ENCODE results near the gene SECISBP2.

DNA sequence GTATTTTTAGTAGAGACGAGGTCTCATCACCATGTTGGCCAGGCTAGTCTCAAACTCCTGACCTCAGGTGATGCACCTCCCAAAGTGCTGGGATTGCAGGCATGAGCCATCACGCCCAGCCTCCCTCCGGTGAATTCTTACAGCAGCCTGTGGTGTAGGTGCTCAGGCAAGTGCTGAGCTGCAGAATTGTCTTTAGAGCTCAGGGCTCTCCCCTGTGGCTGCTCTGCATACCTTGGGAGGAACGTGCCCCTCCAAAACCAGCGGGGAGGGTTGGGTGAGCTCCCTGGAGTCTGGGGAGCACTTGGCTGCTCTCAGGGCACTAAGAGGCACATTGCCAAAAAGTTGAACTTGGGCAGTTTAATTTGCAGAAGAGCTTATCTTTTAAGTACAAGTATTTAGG, 29.4 kb downstream of the SECISBP2 start:
- TF ChIP-seq, protein P1, sequence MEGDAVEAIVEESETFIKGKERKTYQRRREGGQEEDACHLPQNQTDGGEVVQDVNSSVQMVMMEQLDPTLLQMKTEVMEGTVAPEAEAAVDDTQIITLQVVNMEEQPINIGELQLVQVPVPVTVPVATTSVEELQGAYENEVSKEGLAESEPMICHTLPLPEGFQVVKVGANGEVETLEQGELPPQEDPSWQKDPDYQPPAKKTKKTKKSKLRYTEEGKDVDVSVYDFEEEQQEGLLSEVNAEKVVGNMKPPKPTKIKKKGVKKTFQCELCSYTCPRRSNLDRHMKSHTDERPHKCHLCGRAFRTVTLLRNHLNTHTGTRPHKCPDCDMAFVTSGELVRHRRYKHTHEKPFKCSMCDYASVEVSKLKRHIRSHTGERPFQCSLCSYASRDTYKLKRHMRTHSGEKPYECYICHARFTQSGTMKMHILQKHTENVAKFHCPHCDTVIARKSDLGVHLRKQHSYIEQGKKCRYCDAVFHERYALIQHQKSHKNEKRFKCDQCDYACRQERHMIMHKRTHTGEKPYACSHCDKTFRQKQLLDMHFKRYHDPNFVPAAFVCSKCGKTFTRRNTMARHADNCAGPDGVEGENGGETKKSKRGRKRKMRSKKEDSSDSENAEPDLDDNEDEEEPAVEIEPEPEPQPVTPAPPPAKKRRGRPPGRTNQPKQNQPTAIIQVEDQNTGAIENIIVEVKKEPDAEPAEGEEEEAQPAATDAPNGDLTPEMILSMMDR (IDR thresholded peaks at IDR 0.05): no peak
- no peak for TF ChIP-seq POLR2A (IDR thresholded peaks at IDR 0.05)
- no peak for TF ChIP-seq POLR2AphosphoS5 (IDR thresholded peaks at IDR 0.05)

All from breast epithelium (tissue), 3 donors.